Muscle of leg (tissue), 16 donors: ENCODE data around the gene PTK7. TPM values are rescaled to one million over a fixed set of nuclear protein-coding genes. Genes with fewer than 3 reads are reported as not detected.

Experiments used
- DNase-seq: peaks from one replicate; pipeline ENCODE4 v3.0.0; 2013
- H3K27ac ChIP-seq: one replicate; pipeline ENCODE4 v1.5.1; 2013; ENCODE audit warnings: mild to moderate bottlenecking, low read length, control low read depth
- H3K27me3 ChIP-seq: one replicate; pipeline ENCODE4 v1.6.1; 2013; ENCODE audit warnings: low read length; ENCODE audit not compliant: control insufficient read depth, insufficient read depth
- H3K36me3 ChIP-seq: one replicate; pipeline ENCODE4 v1.6.1; 2013; ENCODE audit warnings: low read length; ENCODE audit not compliant: control insufficient read depth, insufficient read depth
- H3K4me1 ChIP-seq: one replicate; pipeline ENCODE4 v1.6.1; 2013; ENCODE audit warnings: low read length; ENCODE audit not compliant: control insufficient read depth, insufficient read depth
- H3K4me3 ChIP-seq: one replicate; pipeline ENCODE4 v1.5.1; 2013; ENCODE audit warnings: low read length, control low read depth
- H3K9me3 ChIP-seq: replicated peaks from 2 replicates; pipeline ENCODE4 v1.6.1; 2013; ENCODE audit warnings: low read depth, low read length; ENCODE audit not compliant: control insufficient read depth
- WGBS: methylation state at CpG from one replicate; pipeline ENCODE4 v1.1.5; 2013; ENCODE audit warnings: missing lambda C conversion rate; ENCODE audit not compliant: insufficient coverage; 5-methylcytosine and 5-hydroxymethylcytosine counted together
- long read RNA-seq, 11 donors: transcript quantifications; one replicate each; lab custom pipeline, GENCODE V29; 2026
- polyA plus RNA-seq, 8 donors: library from polyadenylated mRNA; unstranded; fragments of 120-200 nt; gene quantifications; one replicate each; pipeline versions ENCODE4 v1.2.1 to v1.2.3, GENCODE V29; 2013; ENCODE audit warnings: inconsistent platforms in 1 of 8, low replicate concordance in 1 of 8; ENCODE audit not compliant: insufficient read length in 8 of 8, insufficient read depth in 1 of 8
- total RNA-seq: library from RNA; stranded (reverse); fragments of 120-200 nt; gene quantifications from one replicate; pipeline ENCODE4 v1.2.4, GENCODE V29; 2013

The PTK7 gene
- 40.2 TPM for total RNA-seq
- polyA plus RNA-seq: 100 to 1,000 TPM in 1 of 8 donors, 10 to 100 TPM in 7; 44.1 to 117 (median 79.3) TPM
- long read RNA-seq, donor 1, full-length matches to known transcripts: 2 of 2 reads
- long read RNA-seq, donor 1, partial matches to known transcripts: 0 of 2 reads
- long read RNA-seq, donor 1, other reads (novel, unspliced or antisense): 0 of 2 reads
- long read RNA-seq, donor 2: 0 reads
- long read RNA-seq, donor 3, full-length matches to known transcripts: 13 of 13 reads
- long read RNA-seq, donor 3, partial matches to known transcripts: 0 of 13 reads
- long read RNA-seq, donor 3, other reads (novel, unspliced or antisense): 0 of 13 reads
- long read RNA-seq, donor 4, full-length matches to known transcripts: 9 of 22 reads
- long read RNA-seq, donor 4, partial matches to known transcripts: 13 of 22 reads
- long read RNA-seq, donor 4, other reads (novel, unspliced or antisense): 0 of 22 reads
- long read RNA-seq, donor 5, full-length matches to known transcripts: 7 of 58 reads
- long read RNA-seq, donor 5, partial matches to known transcripts: 51 of 58 reads
- long read RNA-seq, donor 5, other reads (novel, unspliced or antisense): 0 of 58 reads
- long read RNA-seq, donor 6, full-length matches to known transcripts: 17 of 17 reads
- long read RNA-seq, donor 6, partial matches to known transcripts: 0 of 17 reads
- long read RNA-seq, donor 6, other reads (novel, unspliced or antisense): 0 of 17 reads
- long read RNA-seq, donor 7, full-length matches to known transcripts: 11 of 16 reads
- long read RNA-seq, donor 7, partial matches to known transcripts: 5 of 16 reads
- long read RNA-seq, donor 7, other reads (novel, unspliced or antisense): 0 of 16 reads
- long read RNA-seq, donor 8, partial matches to known transcripts: 0 of 3 reads
- long read RNA-seq, donor 8, other reads (novel, unspliced or antisense): 0 of 3 reads
- long read RNA-seq, donor 9, full-length matches to known transcripts: 6 of 16 reads
- long read RNA-seq, donor 9, partial matches to known transcripts: 10 of 16 reads
- long read RNA-seq, donor 9, other reads (novel, unspliced or antisense): 0 of 16 reads
- long read RNA-seq, donor 10, partial matches to known transcripts: 0 of 5 reads
- long read RNA-seq, donor 10, other reads (novel, unspliced or antisense): 0 of 5 reads
- long read RNA-seq, donor 11, full-length matches to known transcripts: 1 of 6 reads
- long read RNA-seq, donor 11, partial matches to known transcripts: 5 of 6 reads
- long read RNA-seq, donor 11, other reads (novel, unspliced or antisense): 0 of 6 reads

DNA sequence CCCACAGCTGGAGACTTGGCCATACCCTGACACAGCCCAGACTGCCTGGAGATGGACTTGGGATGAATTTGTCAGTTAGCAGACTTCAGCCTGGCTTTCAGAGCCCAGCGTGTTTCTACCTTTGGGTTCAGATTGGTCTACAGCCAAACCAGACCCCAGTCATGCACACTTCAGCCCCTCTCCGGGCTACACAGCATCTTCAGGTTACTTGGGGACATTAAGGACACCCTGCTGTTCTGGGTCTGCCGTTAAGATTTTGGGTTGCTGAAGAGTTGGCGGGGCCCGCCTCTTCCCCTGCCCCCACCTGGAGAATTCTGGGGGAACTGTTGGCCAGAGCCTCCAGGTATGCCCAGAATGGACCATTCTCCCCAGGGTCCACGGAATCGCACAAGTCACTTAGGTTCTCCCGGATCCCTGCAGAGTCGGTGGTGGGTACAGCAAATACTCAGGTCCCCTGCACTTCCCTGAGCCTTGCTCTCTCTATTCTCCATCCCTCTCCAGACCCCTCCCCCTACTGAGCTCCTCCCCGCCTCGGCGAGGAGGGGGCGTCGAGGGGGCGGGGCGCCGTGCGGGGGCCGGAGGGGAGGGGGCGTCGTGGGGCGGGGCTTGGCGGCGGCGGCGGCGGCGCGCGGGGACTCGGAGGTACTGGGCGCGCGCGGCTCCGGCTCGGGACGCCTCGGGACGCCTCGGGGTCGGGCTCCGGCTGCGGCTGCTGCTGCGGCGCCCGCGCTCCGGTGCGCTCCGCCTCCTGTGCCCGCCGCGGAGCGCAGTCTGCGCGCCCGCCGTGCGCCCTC is at the start of gene PTK7:
Gene PTK7, plus strand, starts transcription at position 645 of the 794 bp plus-strand sequence. CDS start 175 bp downstream, outside the sequence.
- H3K4me1 ChIP-seq: peaks cover 30% of the 10 kb centered on the region
- H3K9me3 ChIP-seq: no peaks in the 10 kb centered on the region
- DNase-seq: peak; percentile 93
- H3K36me3 ChIP-seq: peaks cover 35% of the 10 kb centered on the region
- 2% methylated on average over 46 of the region's 60 CpGs for WGBS
- H3K4me3 ChIP-seq: peak within 1 kb of the TSS; percentile 97
- H3K27me3 ChIP-seq: no peaks in the 10 kb centered on the region
- peak within 1 kb of the TSS; percentile 77 for H3K27ac ChIP-seq

DNA sequence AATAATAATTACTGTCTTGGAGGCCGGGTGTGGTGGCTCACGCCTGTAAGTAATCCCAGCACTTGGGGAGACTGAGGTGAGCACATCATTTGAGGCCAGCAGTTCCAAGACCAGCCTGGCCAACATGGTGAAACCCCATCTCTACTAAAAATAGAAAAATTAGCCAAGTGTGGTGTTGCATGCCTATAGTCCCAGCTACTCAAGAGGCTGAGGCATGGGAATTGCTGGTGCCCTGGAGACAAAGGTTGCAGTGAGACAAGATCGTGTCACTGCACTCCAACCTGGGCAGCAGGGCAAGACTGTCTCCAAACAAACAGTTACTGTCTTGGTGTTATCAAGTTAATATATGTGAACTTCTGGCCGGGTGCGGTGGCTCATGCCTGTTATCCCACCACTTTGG is 49.7 kb upstream of the PTK7 start:
- peaks cover 67% of the 10 kb centered on the region for H3K36me3 ChIP-seq
- WGBS: 78% methylated on average over 1 of the region's 5 CpGs
- H3K4me1 ChIP-seq: peaks cover 7% of the 10 kb centered on the region
- no peaks in the 10 kb centered on the region for H3K27me3 ChIP-seq
- no peaks in the 10 kb centered on the region for H3K9me3 ChIP-seq
- H3K27ac ChIP-seq: no peak overlapping the region
- H3K4me3 ChIP-seq: no peak overlapping the region
- DNase-seq: no peak

DNA sequence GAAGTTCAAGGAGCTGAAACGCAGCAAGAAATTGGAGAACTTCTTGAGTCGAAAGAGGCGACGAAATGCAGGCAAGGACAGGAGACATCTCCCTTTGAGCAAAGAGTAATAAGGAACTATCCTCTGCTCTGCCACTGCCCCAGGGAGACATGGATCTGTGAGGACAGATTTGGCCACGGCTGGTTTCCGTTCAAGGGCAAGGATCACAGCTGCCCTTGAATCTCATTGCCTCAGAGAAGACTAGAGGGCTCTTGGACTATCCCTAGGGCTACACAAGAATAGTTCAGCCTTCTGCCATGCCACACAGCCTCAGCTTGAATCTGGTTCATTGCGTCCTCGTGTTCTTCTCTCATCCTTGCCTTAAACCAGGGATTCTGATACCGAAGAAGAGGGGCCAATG is 47.0 kb upstream of the PTK7 start:
- DNase-seq: no peak
- no peaks in the 10 kb centered on the region for H3K4me1 ChIP-seq
- no peak overlapping the region for H3K4me3 ChIP-seq
- no peaks in the 10 kb centered on the region for H3K27me3 ChIP-seq
- no peaks in the 10 kb centered on the region for H3K9me3 ChIP-seq
- no peak overlapping the region for H3K27ac ChIP-seq
- 92% methylated on average over 5 of the region's 9 CpGs for WGBS
- peaks cover 84% of the 10 kb centered on the region for H3K36me3 ChIP-seq

DNA sequence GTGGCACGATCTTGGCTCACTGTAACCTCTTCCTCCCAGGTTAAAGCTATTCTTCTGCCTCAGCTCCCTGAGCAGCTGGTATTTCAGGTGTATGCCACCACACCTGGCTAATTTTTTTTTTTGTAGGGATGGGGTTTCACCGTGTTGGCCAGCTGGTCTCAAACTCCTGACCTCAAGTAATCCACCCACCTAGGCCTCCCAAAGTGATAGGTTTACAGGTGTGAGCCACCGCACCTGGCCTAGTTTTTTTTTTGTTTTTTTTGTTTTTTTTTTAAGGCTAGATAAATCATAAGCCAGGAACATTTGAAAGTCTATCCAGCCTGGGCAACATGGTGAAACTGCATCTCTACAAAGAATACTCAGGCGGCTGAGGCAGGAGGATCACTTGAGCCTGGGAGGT is 43.8 kb upstream of the PTK7 start:
- H3K27ac ChIP-seq: no peak overlapping the region

DNA sequence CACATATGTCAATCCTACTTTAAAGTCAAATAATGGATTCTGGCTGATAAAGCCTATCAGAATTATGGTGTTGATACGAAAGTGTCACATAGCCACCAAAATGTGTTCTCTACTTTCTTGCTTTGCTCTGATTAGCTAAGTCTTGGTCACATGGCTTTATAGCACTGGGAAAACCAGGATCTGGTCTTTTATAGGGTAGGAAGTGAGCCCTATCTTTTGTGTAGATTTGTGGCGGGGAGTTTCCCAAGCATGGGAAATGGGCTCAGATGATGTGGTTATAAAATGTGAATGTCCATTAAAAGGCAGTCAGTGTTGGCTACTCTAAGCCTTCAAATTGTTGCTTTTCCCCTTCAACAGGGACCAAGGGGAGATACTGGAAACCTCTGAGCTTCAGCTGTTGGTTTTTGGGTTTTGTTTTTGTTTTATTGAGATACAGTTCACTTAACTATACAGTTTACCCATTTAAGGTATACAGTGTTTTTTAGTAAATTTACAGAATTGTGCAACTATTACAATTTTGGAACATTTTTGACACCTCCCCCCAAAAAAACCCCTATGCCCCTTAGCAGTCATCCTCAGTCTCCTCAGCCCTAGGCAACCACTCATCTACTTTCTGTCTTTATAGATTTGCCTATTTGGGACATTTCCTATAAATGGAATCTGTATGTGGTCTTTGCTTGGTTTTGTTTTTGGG is 42.5 kb upstream of the PTK7 start:
- no peak overlapping the region for H3K27ac ChIP-seq
- H3K36me3 ChIP-seq: peaks cover 80% of the 10 kb centered on the region
- no peak for DNase-seq
- no peak overlapping the region for H3K4me3 ChIP-seq
- H3K9me3 ChIP-seq: no peaks in the 10 kb centered on the region
- H3K4me1 ChIP-seq: peaks cover 3% of the 10 kb centered on the region
- WGBS: 93% methylated on average over 2 of the region's 2 CpGs
- H3K27me3 ChIP-seq: no peaks in the 10 kb centered on the region

More for the DNA sequence above, 43.8 kb upstream of the PTK7 start:
- no peak for DNase-seq
- no peak overlapping the region for H3K4me3 ChIP-seq
- H3K4me1 ChIP-seq: peaks cover 3% of the 10 kb centered on the region
- no peaks in the 10 kb centered on the region for H3K9me3 ChIP-seq
- H3K36me3 ChIP-seq: peaks cover 78% of the 10 kb centered on the region
- WGBS: 88% methylated on average over 1 of the region's 4 CpGs
- H3K27me3 ChIP-seq: no peaks in the 10 kb centered on the region

DNA sequence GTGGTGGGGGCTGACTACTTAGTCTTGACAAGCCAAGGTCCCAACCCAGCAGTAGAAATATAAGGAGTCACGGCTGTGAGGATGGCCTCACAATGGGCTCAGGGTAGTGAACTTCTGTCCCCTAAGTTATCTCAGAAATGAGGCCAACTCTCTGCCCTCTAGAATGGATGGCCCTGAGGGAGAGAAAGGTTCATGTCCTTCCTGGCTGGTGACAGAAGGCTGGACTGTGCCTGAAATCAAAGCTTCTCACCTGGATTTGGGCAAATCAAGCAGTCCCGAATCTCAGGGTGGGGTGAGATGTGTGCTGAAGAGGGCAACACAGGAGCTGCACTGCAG is 42.0 kb upstream of the PTK7 start:
- no peak overlapping the region for H3K27ac ChIP-seq
- no peak overlapping the region for H3K4me3 ChIP-seq
- H3K27me3 ChIP-seq: no peaks in the 10 kb centered on the region
- DNase-seq: no peak
- H3K4me1 ChIP-seq: peaks cover 3% of the 10 kb centered on the region
- peaks cover 80% of the 10 kb centered on the region for H3K36me3 ChIP-seq
- WGBS: 83% methylated on average over 1 of the region's 2 CpGs
- no peaks in the 10 kb centered on the region for H3K9me3 ChIP-seq

DNA sequence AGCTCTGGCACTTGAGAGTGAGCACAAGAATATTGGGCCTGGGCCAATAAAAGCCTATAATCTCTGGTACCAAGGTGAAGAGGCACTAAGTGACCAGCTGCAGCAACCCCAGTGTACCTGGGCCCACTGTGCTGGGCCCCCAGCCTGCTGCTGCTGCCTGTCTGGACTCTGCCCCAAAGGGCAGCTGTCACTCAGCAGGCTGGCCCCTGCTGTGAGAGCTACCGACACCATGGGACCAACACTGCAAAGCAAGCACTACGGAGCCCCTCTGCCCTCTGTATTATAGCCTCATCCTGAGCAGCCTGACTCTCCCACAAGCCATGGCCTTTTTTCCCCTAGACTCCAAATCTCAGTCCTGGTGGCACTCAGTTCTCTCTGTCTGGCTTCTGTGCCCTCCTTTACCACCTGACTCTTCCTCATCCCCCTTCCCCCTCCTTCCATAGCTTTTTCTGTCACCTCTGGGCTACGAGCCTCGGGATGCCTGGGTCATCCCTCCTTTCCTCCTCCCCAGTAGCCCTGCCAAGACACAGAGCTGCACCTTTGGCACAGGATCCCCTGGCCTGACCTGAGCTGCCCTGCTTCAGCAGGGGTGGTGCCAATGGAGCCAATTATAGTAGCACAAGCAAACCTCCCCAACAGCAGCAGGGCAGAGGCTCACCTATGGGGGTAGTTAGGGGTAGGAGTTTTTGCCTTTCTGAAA is 40.5 kb upstream of the PTK7 start:
- Histone ChIP-seq H3K4me1 (peaks cover 3% of the 10 kb centered on the region), H3K9me3 (no peaks in the 10 kb centered on the region), H3K27ac (no peak overlapping the region), H3K36me3 (peaks cover 82% of the 10 kb centered on the region), H3K27me3 (no peaks in the 10 kb centered on the region), H3K4me3 (no peak overlapping the region)
- 73% methylated on average over 4 of the region's 4 CpGs for WGBS
- DNase-seq: no peak

DNA sequence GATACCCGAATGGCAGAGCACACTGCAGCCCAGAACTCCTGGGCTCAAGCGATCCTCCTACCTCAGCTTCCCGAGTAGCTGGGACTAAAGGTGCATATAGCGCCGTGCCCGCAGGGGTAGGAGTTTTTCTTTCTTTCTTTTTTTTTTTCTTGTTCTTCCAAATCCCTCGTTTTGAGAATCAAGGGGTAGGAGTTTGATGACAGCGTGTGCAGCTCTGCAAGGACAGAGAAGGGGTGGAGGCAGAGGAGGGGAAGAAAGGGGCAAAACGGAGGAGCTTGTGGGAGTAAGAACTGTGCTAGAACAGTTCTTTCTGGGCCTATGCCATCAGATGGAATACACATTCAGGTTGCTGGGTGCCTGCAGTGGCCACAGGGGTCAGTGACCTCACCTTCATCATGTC is 39.4 kb upstream of the PTK7 start:
- Histone ChIP-seq H3K9me3 (no peaks in the 10 kb centered on the region), H3K27ac (no peak overlapping the region), H3K4me3 (no peak overlapping the region), H3K27me3 (no peaks in the 10 kb centered on the region), H3K4me1 (peaks cover 3% of the 10 kb centered on the region), H3K36me3 (peaks cover 84% of the 10 kb centered on the region)
- no peak for DNase-seq
- WGBS: no CpG with 5 or more reads among the region's 9 CpGs
